Mesenteric fat pad (tissue), 1 donor: Measurements from ENCODE around the gene INCENP. TPM values are rescaled to one million over a fixed set of nuclear protein-coding genes. Genes with fewer than 3 reads are reported as not detected.
"Not testable (repeated sequence)": the region's sequence is repeated elsewhere in the genome, so short reads cannot be mapped to it uniquely, and the experiment has no call there.

Experiments used
- DNase-seq: peaks from one replicate; pipeline ENCODE4 v3.0.0-alpha.2; 2020; ENCODE audit warnings: low spot score
- total RNA-seq: library from RNA; stranded (reverse); fragmentation: NEBNext Ultra II Directional; extraction: Animal tissue kit (Norgen Biotek cat#: 25700); gene quantifications from one replicate; pipeline ENCODE4 v1.2.1, GENCODE V29; 2021
- donor health status: DM: yes; HTN: yes; CAD: no.

The INCENP gene
- total RNA-seq, 1 donor from 2014 or later: 14.7 TPM

DNA sequence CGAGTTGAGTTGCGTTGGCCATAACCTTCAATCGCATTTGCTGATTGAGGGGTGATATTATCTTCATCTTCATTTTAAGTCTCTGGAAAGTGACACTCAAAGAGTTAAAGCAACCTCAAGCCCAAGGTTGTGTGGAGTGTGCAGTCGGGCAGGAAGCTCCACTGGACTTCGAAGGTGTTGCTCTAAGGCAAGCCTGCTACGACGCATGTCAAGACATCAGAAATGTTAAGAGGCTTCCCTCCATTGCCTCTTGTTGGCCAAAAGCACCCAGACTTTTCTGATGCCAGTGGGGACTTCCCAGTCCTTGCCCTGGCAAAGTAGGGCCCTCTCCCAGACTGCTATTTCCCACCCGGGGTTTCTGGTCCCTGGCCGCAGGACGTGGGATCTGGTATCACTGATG lies 42.6 kb downstream of the INCENP start:
- no peak for DNase-seq

DNA sequence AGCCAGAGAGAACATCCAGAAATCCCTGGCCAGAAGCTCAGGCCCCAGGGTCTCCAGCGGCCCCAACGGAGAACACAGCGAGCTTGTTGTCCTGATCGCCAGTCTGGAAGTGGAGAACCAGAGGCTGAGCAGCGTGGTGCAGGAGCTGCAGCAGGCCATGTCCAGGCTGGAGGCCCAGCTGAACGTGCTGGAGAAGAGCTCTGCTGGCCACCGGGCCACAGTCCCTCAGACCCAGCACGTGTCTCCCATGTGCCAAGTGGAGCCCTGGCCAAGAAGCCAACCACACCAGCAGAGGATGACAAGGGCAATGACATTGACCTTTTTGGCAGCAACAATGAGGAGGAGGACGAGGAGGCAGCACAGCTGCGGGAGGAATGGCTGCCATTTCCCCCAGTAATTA lies 45.6 kb downstream of the INCENP start:
- DNase-seq: no peak

DNA sequence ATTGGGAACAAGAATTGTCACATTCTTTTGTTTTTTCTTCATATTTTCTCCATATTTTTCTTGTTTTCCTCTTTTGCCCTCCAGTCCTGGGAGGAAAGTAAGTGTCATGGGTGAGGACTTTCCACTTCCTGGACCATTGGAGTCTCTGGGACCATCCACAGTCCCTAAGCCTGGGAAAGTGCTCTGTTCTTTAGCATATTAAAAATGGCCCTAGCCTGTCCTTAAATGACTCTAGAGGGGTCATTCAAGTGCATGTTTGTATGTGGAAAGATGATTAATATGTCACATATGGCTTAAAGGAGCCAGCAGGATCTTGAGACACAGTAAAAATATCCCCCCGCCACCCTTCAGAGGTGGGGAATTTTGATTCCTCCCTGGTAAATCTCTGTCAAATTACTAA lies 46.1 kb downstream of the INCENP start:
- no peak for DNase-seq

DNA sequence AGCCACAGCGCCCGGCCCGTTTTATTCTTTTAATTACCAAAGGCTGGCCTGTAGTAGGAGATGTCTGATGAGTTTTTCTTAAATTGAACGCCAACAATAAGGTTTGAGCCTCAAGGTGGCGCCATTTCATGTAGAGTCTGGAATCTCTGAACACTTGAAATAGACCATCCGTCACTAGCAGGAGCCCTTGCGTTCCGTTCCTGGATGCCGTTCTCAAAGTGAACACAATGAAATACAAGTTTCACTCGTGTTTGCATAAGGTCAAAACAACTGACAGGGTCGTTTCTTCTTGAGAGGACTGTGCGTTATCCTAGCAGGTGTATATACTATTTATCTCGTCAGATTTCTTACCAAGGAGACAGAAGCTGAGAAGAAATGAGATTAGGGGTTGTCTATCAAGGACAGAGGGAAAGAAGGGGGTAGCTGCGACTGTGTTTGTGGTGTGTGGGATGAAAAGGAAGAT lies 47.5 kb downstream of the INCENP start:
- no peak for DNase-seq

DNA sequence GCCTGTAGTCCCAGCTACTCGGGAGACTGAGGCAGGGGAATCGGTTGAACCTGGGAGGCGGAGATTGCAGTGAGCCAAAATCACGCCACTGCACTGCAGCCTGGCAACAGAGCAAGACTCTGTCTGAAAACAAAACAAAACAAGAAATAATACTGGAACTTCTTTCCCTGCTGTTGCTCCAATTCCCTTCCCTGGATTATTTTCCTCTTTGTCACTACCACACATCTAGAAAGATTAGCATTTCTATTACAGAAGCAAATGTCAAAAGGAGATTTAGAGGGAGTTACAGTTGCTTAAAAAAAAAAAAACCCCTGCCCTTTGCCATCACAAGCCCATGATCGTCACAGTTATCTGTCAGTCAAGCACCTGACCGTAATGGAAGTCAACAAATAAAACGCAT lies 48.5 kb downstream of the INCENP start:
- DNase-seq: no peak

DNA sequence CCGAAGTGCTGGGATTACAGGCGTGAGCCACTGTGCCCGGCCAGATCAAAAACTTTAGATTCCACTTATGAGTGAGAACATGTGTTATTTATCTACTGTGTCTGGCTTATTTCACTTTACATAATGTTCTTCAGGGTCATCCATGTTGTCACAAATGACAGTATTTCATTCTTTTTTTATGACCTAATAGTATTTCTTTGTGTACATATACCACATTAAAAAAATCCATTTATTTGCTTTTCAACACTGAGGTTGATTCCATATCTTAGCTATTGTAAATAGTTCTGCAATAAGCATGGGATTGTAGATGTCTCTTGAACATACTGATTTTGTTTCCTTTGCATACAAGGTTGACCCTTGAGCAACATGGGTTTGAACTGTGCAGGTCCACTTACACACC lies 53.0 kb downstream of the INCENP start:
- no peak for DNase-seq

DNA sequence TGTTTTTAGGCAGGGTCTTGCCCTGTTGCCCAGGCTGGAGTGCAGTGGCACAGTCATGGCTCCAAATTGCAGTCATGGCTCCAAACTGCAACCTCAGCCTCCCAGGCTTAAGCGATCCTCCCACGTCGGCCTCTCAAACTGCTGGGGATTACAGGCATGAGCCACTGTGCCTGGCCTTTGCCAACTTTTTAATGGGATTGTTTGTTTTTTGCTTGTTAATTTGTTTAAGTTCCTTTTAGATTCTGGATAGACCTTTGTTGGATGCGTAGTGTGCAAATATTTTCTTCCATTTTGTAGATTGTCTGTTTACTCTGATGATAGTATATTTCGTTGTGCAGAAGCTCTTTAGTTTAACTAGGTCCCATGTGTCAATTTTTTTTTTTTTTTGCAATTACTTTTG lies 56.2 kb downstream of the INCENP start:
- DNase-seq: no peak

DNA sequence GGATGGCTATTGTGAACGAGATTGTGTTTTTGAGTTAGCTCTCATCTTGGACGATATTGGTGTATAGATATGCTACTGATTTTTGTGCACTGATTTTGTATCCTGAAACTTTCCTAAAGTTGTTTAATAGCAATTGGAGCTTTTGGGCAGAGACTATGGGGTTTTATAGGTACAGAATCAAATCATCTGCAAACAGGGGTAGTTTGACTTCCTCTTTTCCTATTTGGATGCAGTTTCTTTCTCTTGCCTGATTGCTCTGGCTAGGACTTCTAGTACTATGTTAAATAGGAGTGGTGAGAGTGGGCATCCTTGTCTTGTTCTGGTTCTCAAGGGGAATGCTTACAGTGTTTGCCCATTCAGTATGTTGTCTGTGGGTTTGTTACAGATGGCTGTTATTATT lies 57.3 kb downstream of the INCENP start:
- DNase-seq: no peak

DNA sequence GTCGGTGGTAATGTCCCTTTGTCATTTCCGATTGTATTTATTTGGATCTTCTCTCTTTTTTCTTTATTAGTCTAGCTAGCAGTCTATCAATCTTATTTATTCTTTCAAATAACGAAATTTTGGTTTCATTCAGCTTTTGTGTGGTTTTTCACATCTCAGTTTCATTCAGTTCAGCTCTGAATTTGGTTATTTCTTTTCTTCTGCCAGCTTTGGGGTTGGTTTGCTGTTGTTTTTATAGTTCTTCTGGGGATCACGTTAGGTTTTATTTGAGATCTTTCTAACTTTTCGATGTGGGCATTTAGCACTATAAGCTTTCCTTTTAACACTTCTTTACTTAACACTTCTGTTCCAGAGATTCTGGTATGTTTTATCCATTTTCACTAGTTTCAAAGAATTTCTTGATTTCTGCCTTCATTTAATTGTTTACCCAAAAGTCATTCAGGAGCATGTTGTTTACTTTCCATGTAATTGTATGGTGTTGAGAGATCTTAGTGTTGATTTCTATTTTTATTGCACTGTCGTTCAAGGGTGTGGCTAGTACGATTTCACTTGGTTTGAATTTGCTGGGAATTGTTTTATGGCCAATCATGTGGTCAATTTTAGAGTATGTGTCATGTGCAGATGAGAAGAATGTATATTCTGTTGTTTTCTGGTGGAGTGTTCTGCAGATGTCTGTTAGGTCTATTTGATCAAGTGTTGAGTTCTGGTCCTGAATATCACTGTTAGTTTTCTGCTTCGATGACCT lies 58.5 kb downstream of the INCENP start:
- DNase-seq: no peak

DNA sequence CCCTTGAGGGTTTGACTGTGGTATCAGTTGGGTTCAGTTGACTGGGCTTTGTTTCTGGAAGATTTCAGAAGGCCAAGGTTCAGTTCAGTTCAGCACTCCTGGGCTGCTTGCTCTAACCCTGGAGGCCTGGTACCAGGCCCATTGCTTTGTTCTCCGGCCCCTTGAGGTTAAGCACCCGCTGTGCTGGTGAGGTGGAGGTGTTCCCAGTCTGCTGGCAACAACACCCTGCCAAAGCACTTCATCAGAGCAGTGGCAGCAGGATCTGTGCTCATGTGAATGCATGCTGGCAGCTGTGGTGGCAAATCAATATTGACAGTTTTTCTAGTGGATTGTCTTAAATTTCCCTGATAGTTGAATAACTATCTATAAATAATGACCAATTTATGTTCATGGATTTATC lies 62.4 kb downstream of the INCENP start:
- no peak for DNase-seq

DNA sequence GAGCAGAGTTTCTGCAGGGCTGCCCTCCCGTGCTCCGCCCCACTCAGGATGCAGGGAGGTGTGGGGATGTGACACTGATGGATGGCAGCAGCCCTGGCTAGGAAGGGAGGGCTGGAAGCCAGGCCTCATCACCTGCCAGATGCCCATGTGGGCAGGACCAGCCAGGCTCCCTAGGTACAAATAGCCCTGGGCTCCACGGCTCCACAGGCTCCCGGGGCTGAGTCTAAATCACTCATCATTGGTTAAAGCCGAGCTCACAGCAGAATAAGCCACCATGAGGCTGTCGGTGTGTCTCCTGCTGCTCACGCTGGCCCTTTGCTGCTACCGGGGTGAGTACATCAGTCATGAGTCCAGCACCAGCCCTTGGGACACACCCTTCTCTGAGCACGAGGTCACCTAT lies 66.2 kb downstream of the INCENP start, which contains the start of gene SCGB1D1:
Gene SCGB1D1 (plus strand): TSS at position 206 of the 400 bp plus-strand sequence. CDS start 69 bp downstream, at position 275.
- DNase-seq: no peak

DNA sequence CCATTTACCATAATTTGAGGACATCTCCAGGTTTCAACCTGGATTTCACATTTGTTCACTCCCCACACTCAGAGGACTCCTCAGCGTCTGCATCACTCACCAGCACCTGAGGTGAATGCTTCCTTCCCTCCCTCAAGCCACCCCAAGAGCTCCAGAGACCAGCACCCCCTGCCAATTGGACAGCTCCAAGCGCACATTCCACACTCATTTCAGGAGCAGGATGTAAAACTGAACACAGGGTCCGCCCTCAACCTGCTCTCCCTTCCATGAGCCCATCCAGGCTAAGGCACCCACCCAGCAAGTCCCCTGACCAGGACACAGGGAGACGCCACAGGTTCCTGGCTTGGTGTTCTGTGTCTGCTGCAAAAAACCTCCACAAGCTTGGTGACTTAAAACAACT lies 70.1 kb downstream of the INCENP start:
- DNase-seq: no peak

DNA sequence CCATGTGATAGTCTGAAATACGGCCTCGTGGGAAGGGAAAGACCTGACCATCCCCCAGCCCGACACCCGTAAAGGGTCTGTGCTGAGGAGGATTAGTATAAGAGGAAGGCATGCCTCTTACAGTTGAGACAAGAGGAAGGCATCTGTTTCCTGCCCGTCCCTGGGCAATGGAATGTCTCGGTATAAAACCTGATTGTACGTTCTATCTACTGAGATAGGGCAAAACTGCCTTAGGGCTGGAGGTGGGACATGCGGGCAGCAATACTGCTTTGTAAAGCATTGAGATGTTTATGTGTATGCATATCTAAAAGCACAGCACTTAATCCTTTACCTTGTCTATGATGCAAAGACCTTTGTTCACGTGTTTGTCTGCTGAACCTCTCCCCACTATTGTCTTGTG lies 71.2 kb downstream of the INCENP start:
- not testable (repeated sequence) for DNase-seq

DNA sequence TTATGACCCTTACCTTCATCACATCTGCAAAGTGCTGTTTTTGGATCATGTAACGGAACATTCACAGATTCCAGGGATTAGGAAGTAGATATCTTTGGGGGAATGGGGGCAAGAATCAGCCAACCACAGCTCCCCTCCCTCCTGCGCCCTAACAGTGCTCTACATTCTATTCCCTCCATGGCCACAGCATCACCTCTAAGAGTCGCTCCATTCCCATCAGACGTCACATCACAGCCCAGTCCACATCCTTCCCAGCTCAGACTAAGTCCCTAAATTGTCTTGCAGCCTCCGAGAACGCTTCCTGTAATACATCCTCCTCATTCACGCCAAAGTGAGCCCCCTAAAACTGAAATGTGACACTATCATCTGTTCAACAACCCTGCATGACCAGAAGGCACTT lies 72.1 kb downstream of the INCENP start:
- no peak for DNase-seq

DNA sequence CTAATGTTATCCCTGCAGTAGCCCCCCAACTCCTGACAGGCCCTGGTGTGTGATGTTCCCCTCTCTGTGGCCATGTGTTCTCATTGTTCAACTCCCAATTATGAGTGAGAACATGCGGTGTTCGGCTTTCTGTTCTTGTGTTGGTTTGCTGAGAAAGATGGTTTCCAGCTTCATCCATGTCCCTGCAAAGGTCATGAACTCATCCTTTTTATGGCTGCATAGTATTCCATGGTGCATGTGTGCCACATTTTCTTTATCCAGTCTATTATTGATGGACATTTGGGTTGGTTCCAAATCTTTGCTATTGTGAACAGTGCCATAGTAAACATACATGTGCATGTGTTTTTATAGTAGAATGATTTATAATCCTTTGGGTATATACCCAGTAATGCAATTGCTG lies 73.6 kb downstream of the INCENP start:
- not testable (repeated sequence) for DNase-seq

DNA sequence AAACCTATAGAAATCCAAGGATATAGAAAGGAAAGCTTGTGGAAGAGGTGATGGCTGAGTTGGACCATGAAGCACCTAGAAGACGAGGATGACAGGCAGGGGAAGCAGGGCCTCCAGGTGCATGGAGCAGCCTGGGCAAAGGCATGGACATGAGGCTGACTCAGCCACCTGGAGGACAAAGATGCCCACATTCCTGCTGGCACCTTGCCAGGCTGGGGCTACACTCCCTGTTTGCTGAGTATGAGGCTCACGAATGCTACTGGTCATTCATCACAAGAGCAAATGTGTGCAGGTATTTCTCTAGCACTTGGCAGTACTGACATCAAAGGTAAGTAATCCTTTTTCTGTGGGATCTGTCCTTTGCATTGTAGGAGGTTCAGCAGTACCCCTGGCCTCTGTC lies 77.6 kb downstream of the INCENP start:
- no peak for DNase-seq

Other genes with a start within 250 kb of the INCENP start
- 387 TPM for gene FADS3, start 232.5 kb upstream of the INCENP start, total RNA-seq
- 36.5 TPM for gene RAB3IL1, start 206.4 kb upstream of the INCENP start, total RNA-seq
- 13.2 TPM for gene BEST1, start 173.7 kb upstream of the INCENP start, total RNA-seq
- gene FTH1, start 156.4 kb upstream of the INCENP start, total RNA-seq: 7,690 TPM
- gene SCGB1D1, start 66.2 kb downstream of the INCENP start, total RNA-seq: not detected
- gene SCGB2A1, start 84.7 kb downstream of the INCENP start, total RNA-seq: not detected
- not detected for gene SCGB1D2, start 118.2 kb downstream of the INCENP start, total RNA-seq
- gene SCGB2A2, start 146.1 kb downstream of the INCENP start, total RNA-seq: not detected
- gene SCGB1D4, start 175.1 kb downstream of the INCENP start, total RNA-seq: not detected
- gene ASRGL1, start 213.4 kb downstream of the INCENP start, total RNA-seq: 22.6 TPM